NCI-H2107 (cell line): ENCODE results near the gene RITA1.
"Not testable (repeated sequence)": the region's sequence is repeated elsewhere in the genome, so short reads cannot be mapped to it uniquely, and the experiment has no call there.

Experiments
- DNase-seq: peaks from one replicate; lab custom pipeline; 2025; lab: John Stamatoyannopoulos, UW

Gene RITA1

DNA sequence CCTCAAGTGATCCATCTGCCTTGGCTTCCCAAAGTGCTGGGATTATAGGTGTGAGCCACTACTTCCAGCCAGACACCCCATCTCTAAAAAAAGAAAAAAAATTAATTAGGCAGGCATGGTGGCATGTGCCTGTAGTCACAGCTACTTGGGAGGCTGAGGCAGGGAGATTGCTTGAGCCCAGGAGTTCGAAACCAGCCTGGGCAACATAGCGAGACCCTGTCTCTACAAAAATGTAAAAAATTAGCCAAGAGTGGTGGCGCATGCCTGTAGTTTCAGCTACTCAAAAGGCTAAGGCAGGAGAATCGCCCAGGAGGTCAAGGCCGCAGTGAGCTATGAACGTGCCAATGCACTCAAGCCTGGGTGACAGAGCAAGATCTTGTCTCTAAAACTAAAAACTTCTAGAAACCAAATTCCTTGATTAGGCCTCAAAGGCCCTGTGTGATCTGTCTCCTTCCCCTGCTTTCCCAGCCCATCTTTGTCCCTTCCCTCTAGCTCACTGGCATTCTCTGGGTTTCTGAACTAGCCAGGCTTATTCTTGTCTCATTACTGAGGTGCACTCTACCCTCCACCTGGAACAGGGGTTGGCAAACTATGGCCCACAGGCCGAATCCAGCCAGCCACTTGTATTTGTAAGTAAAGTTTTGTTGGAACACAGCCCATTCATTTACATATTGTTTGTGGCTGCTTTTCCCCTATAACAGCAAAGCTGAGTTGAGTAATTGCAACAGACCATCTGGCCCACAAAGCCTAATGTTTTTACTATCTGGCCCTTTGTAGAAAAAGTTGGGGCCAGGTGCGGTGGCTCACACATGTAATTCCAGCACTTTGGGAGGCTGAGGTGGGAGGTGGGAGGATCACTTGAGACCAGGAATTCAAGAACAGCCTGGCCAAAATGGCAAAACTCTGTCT, 18.6 kb downstream of the RITA1 start:
- DNase-seq = no peak

DNA sequence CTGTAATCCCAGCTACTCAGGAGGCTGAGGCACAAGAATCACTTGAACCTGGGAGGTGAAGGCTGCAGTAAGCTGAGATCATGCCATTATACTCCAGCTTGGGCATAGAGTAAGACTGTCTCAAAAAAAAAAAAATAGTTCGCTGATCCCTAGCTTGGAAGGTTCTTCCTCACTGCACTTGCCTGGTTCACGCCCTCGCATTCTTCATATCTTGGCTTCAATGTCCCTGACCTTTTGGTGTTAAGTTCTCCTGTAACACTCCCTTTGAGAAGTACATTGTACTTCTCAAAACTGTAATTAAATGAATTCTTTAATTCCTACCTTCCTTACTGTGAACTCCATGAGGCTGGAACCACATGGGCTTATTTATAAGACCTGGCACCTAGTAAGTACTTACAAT, 19.3 kb downstream of the RITA1 start:
- no peak for DNase-seq

DNA sequence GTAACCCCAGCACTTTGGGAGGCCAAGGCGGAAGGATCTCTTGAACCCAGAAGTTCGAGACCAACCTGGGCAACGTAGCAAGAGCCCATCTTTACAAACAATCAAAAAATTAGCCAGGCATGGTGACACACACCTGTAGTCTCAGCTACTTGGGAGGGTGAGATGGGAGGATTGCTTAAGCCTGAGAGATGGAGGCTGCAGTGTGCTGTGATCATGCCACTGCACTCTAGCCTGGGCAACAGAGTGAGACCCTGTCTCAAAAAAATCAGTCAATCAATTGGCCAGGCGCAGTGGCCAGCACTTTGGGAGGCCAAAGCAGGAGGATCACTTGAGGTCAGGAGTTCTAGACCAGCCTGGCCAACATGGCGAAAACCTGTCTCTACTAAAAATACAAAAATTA, 21.3 kb downstream of the RITA1 start:
- DNase-seq = not testable (repeated sequence)

DNA sequence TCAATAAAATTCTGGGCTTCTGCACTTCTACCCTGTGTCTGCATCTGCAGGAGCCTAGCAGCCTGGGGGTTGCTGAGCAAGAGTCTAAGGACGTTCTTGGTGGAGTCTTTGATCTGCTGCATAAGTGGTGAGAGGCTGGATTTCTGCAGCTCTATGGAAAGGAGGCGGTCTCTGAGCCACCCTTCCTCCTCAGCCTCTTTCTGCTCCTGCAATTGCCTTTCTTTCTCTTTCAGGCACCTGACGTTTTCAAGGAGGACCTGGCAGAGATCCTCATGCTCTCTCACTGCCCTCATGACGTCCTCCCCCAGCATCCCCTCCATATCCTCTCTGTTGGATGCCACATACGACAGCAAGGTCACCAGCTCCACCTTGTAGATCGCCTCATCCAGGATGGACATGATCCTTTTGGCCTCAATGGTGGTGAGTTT, 22.1 kb downstream of the RITA1 start:
- DNase-seq = no peak

DNA sequence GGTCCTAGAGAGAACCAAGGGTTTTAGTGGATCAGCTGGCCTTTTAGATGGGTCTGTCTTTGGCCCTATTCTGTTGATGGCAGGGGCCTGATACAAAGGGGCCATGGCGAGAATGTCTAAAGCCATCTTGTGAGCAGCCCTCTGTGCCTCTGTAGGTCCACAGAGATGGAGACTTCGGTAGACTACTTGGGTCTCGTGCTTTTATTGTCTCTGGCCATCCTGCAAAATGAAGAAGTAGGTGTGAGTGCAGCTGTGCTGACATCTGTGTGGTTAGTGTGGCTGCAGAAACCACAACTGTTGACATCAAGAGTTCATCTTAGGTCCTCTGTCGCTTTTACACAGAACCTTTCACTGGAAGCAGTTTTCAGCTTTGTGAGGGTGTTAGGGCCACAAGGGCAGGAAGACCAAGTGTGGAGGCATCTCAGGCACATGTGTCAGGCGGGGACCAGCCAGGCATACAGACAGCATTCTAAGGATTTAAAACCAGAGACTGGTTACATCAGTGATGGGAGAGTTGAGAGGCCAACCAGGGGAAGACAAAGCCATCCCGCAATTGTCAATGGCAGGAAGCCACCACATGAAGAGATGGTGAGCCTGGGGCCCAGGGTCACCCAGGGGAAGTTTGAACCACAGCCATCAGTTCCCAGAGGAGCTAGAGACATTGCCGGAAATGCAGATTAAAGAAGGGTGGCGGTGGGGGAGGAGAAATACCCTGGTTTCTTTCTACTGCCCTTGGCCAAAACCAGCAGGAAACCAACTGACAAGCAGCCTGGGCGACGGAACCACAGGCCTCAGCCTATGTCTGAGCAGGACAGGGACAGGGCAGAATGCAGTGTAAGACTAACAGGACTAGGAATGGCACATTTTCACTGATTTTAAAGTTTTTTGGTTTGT, 22.8 kb downstream of the RITA1 start:
- no peak for DNase-seq

DNA sequence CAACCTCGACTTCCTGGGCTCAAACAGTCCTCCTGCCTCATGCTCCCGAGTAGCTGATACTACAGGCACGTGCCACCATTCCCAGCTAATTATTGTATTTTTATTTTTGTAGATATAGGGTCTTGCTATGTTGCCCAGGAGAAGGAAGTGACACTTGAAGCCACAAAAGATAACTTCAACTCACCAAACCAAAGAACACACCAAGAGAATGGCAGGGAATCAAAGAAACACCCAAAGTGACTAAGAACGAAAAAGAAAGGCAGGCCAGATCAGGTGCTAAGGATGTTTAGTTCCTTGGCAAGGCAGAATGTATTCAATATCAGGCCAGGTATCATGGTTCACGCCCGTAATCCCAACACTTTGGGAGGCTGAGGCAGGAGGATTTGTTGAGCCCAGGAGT, 25.6 kb downstream of the RITA1 start:
- DNase-seq = no peak

DNA sequence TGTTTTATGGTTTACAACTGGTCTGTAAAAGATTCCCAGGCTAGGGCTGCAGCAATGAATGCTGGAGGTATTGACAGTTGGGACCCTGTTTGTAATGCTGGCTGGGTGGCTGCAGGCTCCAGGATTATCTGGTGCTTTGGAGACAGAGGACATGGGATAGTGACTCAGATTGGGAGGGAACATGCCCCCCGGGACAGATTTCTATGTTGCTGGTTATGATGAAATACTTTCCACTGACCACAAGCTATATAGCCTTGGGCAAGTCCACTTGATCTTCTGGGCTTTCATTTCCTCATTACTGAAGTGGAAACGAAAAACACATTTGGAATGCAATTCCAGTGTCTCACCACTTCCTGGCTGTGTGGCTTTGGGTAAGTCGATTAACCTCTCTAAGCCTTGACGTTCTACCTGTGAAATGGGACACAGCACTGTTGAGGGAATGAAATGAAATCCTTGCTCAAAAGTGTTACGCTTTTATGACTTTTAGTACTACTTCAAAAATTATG, 29.4 kb downstream of the RITA1 start:
- no peak for DNase-seq

DNA sequence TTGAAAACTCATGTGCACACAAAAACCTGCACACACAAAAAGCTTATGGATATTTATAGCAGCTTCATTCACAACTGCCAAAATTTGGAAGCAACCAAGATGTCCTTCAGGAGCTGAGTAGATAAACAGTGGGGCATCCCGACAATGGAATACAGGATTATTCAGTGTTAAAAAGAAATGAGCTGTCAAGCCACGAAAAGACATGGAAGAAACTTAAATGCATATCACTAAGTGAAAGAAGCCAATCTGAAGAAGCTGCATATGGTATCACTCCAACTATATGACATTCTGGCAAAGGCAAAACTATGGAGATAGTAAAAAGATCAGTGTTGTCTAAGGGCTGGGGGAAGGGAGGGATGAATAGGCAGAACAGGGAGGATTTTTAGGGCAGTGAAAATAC, 30.5 kb downstream of the RITA1 start:
- no peak for DNase-seq

DNA sequence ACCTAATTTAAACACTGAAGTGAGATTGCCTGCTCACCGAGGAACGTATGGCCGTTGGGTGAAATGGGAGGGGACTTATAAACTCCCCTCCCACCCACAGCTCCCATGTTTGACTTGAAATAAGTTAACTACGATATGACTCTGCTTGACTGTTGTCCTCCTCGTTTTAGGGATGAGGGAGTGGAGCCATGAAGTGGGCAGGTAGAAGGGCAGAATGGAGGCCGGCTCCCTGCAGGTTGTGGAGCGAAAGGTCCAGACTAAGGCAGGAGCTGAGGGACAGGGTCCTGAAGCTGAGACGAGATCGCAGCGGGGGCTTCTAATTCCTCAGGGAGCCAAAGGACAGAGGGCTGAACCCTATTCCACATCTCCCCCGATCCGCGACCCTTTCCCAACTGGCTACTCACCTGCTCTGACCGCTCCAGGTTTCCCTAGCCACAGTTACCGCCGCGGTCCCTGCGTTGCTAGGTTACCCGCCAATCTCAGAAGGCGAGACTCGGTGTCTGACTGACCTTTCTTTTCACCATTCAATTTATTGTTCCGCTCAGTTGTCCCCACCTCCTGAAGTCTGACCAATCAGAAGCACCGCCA, 35.2 kb downstream of the RITA1 start:
- DNase-seq = no peak

DNA sequence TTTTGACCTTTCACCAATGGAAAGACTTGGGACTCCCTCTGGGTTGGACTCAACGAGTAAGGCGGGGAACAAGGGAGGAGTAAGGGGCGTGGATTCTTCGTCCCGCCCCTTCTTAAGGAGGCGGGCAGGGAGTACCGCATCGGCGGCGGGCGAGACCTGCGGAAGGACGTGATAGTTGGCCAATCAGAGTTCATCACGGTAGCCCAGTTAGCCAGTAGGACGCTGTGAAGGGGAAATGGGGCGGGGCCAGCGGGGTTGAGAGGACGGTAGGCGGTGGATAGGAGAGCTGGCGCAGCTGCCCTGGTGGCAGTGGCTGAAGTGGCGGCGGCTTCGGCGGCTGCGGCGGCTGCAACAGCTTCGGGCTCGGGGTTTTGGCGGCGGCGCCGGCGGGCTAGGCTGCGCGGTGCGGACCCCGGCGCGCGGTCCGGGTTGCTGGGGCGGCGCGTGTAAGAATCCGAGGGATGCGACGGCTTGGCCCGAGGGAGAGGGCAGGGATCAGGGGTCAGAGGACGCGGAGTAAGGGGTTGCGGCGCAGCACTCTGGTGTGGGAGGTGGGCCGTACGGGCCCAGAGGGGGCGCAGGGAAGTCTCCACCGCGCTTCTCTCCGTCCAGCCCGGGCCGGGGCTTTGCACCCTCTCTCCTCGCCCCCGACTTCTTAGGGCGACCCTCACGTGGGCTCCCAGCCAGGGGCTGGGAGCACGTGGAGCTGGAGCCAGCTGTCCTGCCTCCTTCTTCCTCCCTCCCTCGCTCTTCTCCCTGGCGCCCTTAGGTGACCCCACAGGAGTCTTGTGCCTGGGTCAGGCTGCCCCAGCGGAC, 35.9 kb downstream of the RITA1 start, which contains the start of gene TPCN1:
TSS of gene TPCN1 (plus strand) at position 284 of the 816 bp plus-strand sequence. CDS start 5,389 bp downstream, outside the sequence.
- peak; percentile 99 for DNase-seq

DNA sequence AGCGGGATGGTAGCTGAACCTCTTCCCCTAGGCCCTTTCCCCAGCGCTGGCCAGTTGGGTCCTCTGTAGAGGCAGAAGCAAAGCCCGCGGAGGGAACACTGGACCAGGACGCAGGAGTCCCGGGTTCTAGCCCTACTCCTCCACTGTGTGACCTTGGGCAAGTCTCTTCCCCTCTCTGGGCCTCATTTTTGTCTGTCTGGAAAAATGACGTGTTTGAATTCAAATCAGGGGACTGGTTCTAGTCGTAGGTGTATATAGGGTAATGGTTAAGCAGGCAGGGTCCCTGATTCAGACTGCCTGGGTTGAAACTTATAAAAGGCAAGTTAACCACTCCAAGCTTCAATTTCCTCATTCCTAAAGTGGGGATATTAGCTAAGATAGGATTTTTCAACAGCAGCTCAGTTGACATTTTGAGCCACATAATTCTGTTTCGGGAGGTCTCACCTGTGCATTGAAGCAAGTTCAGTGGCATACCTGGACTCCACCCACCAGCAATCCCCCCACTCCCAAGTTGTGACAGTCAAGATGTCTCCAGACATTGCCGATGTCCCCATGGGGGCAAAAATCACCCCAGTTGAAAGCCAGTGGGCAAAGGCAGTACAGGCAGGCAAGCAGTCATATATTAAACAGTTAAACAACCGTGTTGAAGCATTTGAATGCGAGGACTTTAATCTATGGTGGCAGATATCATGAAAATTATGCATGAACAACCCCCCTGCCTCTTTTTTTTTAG, 36.6 kb downstream of the RITA1 start:
- no peak for DNase-seq

DNA sequence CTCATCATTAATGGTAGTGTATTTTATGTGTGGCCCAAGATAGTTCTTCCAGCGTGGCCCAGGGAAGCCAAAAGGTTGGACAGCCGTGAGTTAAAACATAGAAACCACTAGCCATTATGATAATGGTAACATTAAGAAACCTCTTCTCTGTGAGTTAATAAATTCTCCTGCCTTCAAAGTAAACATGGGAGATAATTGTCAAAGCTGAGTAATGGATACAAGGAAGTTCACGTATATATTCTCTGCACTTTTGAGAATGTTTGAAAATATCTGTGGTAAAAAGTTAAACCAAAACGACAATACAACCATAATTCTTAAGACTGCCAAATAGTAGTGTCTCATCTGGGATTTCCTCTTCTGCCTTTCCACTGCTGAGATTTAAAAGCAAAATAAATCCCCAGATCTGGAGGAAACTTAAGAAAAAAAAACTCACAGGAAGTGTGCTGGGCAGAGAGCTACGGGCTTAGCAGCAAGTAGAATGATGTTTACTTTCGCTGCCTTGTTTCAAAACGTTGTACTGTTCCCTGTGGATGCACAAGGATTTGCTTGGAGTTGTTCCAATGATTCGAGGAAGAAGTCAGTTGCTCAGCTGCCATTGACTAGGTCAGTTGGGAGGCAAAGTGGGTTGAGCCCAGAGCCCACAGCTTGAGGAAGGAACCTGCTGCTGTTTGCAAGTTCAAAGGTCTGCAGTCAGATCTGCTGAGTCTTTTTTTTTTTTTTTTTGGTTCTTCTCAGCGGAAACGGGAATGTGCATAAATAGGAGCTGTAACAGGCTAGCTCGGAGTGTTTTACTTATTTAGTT, 37.4 kb downstream of the RITA1 start:
- DNase-seq = peak; percentile 70

DNA sequence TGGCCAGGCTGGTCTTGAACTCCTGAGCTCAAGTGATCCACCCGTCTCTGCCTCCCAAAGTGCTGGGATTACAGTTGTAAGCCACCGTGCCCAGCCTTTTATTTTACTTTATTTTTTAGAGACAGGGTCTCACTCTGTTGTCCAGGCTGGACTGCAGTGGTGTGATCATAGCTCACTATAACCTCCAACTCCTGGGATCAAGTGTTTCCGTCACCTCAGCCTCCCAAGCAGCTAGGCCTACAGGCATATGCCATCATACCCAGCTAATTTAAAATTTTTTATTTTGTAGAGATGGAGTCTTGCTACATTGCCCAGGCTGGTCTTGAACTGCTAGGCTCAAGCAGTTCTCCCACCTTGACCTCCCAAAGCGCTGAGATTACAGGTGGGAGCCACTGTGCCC, 39.4 kb downstream of the RITA1 start:
- no peak for DNase-seq

DNA sequence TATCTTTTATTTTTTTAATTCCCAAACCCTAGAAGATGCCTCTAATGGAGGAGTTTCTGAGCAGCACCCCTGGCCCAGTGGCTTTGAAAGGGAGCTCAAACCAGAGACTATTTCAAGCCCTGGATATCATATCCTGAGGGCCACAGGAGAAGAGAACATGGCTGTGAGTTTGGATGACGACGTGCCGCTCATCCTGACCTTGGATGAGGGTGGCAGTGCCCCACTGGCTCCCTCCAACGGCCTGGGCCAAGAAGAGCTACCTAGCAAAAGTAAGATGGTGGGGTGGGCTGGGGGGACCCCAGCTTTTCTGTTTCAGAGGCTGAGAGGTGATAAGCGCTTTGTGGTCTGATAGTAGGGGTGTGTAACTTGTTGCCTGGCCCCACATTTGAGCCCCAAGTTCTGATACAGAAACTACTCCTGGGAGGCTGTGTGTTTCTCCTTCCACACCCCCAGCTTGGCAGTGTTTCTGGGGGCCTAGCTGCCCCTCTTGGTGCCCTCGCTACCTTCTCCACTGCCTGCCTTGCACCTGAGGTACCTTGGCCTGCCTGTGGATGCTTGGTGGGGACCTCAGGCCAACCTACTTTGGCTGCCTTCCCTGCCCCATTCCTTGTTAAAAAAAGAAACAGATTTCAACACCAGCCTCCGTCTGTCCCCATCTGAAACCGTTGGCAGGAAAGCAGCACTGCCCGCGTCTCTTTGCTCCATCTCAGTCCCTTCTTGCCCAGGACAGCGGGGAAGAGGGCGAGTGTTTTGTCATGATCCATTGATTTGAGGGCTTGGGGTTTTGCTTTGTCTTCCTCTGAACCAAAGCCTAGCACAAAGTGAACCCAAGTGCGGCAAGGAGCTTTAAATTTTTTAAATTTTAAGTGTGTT, 41.4 kb downstream of the RITA1 start:
- no peak for DNase-seq

DNA sequence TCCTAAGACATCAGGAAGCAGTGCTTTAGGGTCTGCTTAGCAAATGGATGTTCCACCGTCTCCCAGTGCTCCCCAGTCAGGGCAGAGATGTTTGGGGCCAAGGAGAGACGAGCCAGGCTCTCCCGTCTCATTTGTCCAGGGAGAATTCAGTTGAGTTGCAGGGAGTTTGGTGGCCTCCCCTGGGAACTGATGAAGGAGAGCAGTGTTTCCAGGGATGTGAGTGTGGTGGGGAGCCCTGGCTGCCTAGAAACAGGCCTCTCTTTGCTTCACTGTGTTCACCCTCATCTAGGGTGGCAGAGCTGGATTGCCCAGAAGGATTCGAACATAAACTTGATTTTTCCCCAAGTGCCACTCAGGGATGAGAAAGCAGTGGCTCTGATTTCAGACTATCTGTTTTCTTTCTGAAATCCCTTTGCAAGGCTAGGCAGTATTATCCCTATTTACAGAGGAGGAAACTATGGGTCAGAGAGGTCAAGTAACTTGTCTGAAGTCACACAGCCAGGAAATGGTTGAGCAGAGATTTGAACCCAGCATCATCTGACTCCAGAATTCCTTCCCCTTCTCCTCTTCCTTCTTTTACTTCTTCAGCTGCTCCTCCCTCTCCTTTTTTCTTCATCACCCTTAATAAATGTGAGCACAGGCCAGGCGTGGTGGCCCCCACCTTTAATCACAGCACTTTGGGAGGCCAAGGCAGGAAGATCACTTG, 42.3 kb downstream of the RITA1 start:
- DNase-seq = no peak

DNA sequence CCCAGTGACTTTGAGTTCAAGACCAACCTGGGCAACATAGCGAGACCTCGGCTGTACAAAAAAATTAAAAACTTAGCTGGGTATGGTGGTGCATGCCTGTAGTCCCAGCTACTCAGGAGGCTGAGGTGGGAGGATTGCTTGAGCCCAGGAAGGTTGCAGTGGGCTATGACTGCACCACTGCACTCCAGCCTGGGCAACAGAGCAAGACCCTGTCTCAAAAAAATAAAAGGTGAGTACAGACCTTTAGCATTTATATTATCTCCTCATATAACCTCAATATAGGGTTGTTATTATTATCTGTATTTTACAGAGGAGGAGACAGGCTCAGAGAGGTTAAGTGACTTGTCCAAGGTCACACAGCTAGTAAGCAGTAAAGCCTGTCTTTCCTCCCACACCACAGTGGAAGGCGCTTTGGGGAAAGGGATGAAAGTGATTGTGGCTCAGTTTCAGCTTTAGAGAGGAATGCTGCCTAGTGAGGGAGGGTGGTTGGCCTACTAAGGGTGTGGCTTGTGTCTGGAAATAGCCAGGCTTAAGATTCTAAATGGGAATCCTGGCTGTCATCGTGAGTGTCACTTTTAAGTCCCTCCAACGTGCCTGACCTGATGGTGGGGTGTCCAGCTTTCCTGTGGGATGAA, 43.0 kb downstream of the RITA1 start:
- DNase-seq = no peak
